ENCODE results near the gene CAMK1G.

DNA sequence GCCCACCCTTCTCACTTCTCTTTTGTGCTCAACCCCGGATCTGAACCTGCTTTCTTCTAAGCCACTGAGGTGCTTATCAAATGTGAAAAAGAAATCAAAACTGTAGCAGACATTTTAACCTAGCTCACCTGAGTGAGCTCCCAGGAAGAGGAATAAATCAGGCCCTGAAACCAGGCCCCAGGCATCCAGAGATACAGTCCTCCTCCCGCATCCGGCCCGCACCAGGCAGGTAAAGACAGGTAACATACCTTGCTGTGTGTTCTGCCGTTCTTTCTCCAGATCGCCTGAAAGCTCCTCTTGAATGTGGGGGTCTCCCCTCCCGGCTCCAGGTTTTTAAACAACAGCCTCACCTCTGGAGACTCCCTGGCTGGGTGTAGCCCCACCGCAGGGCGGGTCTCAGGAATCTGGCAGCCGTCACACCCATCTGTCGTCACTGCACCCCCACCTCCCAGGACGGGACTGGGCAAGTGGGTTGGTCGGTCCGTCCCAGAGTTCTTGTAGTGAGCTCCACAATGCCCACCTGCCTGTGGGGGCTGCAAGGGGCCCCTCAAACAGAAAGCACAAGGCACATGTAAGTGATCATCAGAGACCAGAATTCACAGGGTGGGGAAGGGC, 68.7 kb downstream of the CAMK1G start, which contains the start of gene LAMB3:
- TF ChIP-seq, protein P1, sequence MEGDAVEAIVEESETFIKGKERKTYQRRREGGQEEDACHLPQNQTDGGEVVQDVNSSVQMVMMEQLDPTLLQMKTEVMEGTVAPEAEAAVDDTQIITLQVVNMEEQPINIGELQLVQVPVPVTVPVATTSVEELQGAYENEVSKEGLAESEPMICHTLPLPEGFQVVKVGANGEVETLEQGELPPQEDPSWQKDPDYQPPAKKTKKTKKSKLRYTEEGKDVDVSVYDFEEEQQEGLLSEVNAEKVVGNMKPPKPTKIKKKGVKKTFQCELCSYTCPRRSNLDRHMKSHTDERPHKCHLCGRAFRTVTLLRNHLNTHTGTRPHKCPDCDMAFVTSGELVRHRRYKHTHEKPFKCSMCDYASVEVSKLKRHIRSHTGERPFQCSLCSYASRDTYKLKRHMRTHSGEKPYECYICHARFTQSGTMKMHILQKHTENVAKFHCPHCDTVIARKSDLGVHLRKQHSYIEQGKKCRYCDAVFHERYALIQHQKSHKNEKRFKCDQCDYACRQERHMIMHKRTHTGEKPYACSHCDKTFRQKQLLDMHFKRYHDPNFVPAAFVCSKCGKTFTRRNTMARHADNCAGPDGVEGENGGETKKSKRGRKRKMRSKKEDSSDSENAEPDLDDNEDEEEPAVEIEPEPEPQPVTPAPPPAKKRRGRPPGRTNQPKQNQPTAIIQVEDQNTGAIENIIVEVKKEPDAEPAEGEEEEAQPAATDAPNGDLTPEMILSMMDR (IDR thresholded peaks at IDR 0.05) = no peak
- no peak for TF ChIP-seq ZFX (IDR thresholded peaks at IDR 0.05; ENCODE audit: borderline replicate concordance)
